IPS-NIHi7 (cell line): ENCODE measurements around the gene LGR4.
"Not testable (repeated sequence)": the region's sequence is repeated elsewhere in the genome, so short reads cannot be mapped to it uniquely, and the experiment has no call there.

ENCODE experiments used
- DNase-seq: peaks from one replicate; pipeline ENCODE4 v3.0.0; 2012; ENCODE audit warnings: mixed read lengths; ENCODE audit errors: extremely low spot score

LGR4 gene

GRCh38 chr11:27458182-27458581 lies 14.4 kb downstream of the LGR4 start:
- no peak for DNase-seq

GRCh38 chr11:27456795-27457329 lies 15.7 kb downstream of the LGR4 start:
- DNase-seq: no peak

GRCh38 chr11:27456140-27456794 lies 16.3 kb downstream of the LGR4 start:
- no peak for DNase-seq

- no peak for DNase-seq
Measured at GRCh38 chr11:27455667-27456066, 16.9 kb downstream of the LGR4 start.

- DNase-seq: no peak
Measured at GRCh38 chr11:27453701-27454100, 18.9 kb downstream of the LGR4 start.

- DNase-seq: no peak
Measured at GRCh38 chr11:27452147-27452546, 20.4 kb downstream of the LGR4 start.

- no peak for DNase-seq
Measured at GRCh38 chr11:27451244-27451965, 21.2 kb downstream of the LGR4 start.

GRCh38 chr11:27448184-27448540 lies 24.4 kb downstream of the LGR4 start:
- DNase-seq: not testable (repeated sequence)

GRCh38 chr11:27447288-27448183 lies 25.1 kb downstream of the LGR4 start:
- no peak for DNase-seq

GRCh38 chr11:27445625-27446024 lies 27.0 kb downstream of the LGR4 start:
- no peak for DNase-seq

- peak; percentile 65 for DNase-seq
Measured at GRCh38 chr11:27444801-27445215, 27.8 kb downstream of the LGR4 start.

GRCh38 chr11:27443746-27444507 lies 28.7 kb downstream of the LGR4 start:
- DNase-seq: no peak

GRCh38 chr11:27443227-27443626 lies 29.4 kb downstream of the LGR4 start:
- no peak for DNase-seq

- no peak for DNase-seq
Measured at GRCh38 chr11:27440090-27440489, 32.5 kb downstream of the LGR4 start.

- DNase-seq: no peak
Measured at GRCh38 chr11:27438595-27438981, 34.0 kb downstream of the LGR4 start.

GRCh38 chr11:27437829-27438594 lies 34.6 kb downstream of the LGR4 start:
- no peak for DNase-seq

GRCh38 chr11:27436916-27437315 lies 35.7 kb downstream of the LGR4 start:
- no peak for DNase-seq

- no peak for DNase-seq
Measured at GRCh38 chr11:27433742-27434141, 38.8 kb downstream of the LGR4 start.

GRCh38 chr11:27431808-27432207 lies 40.8 kb downstream of the LGR4 start:
- DNase-seq: no peak

GRCh38 chr11:27429761-27430393 lies 42.7 kb downstream of the LGR4 start:
- no peak for DNase-seq
